HG03457 (cell line): Measurements from ENCODE around the gene OR52N1.

Experiments
- ATAC-seq: cut with Tn5 transposase; IDR thresholded peaks from one replicate; pipeline ENCODE4 v1.9.1; 2021; ENCODE audit warnings: moderate number of reproducible peaks; ENCODE audit not compliant: unreplicated experiment

OR52N1 gene

DNA sequence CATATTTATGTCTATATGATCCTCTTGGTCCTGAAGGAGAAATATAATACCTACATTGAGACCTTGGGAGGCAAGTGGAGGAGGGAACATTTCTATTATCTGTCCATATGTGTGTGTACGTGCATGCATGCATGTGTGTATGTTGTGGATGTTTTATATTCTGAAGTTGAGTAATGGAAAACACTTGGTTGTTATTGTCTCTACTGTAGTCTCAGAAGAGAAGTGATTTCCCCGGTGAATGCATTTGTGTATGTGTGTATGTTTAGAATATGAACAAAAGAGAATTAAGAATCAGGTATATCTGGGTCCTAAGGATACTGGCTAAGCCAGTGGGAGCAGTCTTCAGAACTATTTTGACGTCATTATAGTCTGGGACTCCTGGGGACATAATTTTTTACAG is at the start of gene OR52N1:
OR52N1 (minus strand) TSS at position 101 of the 400 bp plus-strand sequence. CDS start 2,449 bp downstream, outside the sequence.
- ATAC-seq, result no peak

DNA sequence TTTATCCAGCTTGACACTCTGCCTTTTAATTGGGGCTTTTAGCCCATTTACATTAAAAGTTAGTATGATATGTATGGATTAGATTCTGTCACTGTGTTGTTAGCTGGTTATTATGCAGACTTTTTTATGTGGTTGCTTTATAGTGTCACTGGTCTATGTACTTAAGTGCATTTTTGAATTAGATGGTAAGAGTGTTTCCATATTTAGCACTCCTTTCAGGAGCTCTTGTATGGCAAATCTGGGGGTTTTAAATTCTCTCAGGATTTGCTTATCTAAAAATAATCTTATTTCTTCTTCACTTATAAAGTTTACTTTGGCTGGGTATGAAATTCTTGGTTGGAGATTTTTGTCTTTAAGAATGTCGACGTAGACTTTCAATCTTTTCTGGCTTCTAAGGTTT is 46.6 kb upstream of the OR52N1 start:
- ATAC-seq, result no peak

DNA sequence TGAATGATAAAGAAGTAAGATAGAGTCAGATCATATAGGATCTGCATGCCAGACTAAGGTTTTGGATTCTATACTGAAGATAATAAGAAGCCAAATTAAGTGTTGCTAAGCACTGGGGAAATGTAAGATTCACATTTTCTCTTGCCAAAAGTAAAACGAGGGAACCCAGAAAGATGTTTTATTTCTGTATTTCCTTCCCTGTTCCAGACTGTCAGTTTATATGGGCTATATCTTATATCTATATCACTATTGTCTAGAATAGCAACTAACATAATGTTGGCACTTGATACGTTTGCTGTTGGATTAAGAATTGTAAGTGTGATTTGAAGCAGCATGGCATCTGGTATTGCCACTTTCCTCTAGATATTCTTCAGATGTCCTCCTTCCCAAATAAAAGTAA is 42.4 kb upstream of the OR52N1 start:
- ATAC-seq, result no peak

GRCh38 chr11:5831196-5831829 is 40.2 kb upstream of the OR52N1 start:
- ATAC-seq, result no peak

DNA sequence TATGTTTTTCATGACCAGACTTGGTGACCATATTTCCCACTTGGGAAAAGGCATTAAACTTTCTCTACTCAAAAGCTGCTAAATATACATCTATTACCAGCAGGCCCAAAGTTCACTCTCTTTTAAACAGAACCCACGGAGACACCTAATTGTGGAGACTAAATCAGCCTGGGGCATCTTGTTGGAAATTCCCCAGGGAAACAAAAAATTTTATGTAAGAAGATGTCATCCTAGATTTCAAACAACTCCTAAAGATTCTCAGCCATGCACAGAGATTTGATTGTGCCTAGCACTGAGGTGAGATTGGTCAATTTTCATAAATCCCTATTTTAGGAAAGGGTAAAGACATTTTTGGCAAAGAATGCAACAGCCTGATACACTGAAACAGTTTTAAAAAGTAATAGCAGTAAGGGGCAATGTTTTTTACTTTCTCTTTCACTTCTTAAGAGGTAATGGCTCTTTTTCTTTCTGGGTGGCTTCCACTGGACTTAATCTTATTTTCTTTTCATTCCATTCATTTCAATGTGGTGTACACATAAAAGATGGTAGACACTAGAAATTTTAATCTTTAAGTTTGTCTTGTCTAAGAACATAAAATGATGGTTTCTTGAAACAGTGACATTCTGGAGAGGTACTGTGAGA is 27.3 kb upstream of the OR52N1 start:
- no peak for ATAC-seq

- ATAC-seq, result no peak
Measured at GRCh38 chr11:5815534-5815933, 24.5 kb upstream of the OR52N1 start.

DNA sequence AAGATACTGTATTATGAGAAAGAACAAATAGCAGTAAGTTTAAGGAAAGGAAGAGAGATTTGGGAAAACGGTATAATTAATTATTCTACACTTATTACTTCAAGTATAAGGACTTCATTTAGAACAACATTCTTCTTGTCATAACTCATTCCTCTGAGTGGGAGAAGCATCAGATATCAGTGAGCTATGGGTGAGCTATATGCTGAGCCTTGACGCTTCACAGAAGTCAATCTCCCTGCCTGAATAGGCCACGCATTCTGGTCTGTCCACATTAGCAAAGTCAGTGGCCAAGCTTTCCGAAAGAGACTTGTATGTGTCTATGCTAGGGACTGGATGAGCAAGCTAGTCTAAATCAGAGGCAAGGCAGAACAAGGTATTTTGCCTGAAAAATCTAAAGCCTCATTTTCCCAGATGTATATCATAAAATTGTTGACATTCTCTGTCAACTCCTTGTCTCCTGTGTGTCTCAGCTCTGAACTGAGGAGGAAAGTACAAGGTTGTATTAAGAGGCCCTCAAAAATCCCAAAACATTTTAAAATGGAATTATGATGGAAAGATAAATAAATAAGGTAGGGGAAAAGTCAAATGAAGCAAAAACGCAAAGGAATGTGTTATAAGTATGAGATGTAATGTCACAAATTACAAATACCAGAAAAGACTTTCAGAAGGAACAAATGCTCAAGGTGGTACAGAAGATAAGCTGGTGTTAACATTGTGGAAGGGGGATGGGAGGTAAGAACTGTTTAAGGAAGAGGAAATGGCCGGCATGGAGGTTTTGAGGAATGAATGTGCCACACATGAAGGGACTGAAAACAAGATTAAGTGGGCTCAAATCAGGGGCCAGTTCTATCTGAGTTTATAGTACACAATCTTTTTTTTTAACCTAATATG is 19.1 kb upstream of the OR52N1 start:
- ATAC-seq, result no peak

GRCh38 chr11:5809122-5809519 is 18.1 kb upstream of the OR52N1 start:
- ATAC-seq, result no peak

DNA sequence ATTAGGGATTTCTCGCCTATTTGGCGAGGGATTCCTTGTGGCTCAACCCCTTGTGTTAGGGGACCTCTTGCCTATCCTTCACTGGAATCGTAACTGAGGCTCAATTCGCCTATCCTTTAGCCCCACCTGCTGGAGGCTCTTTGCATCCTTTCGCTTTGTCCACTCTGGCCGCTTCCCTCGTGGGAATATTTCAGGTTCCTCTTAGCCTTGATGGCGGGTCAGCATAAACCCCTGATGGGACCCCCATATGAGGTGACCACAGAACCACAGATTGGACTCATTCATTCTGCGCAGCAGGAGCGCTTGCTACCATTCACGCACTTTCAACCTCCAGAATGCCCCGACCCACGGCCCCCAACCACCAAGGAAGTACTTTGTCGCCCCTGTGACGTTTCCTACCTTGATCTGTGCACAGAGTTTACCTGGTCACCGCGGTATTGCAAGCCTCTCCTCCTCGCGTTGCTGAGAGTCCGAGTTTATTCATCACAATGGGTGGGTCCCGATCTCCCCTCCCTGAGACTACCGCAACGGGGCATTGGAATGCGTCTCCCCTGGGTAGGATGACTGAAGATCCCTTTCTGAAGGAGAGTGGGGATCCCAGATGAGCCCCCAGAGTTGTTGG is 17.5 kb upstream of the OR52N1 start, which contains the start of gene OR52N2:
OR52N2 (plus strand) TSS at position 425 of the 622 bp plus-strand sequence. CDS start 11,412 bp downstream, outside the sequence.
- peak; percentile 76 for ATAC-seq

- ATAC-seq, result no peak
Measured at GRCh38 chr11:5807580-5807979, 16.5 kb upstream of the OR52N1 start.

- ATAC-seq, result no peak
Measured at GRCh38 chr11:5803982-5804381, 12.9 kb upstream of the OR52N1 start.

DNA sequence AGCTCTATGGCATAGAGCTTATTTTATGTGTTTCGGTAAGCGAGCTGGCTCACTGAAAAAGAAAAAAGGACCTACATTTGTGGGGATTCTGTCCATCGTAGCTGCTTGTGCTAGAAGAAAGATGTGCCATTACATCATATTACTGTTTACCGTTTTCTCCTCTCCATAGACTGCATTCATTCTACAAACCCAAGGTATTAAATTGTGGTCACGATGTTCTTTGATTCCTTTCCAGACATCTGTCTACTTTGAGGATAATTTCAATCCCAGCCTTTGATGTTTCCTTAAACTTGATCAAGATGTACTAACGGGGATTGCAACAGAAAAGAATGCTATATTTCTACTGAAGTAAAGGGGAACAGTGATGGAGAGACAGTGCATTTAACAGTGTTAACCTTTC is 5.5 kb upstream of the OR52N1 start:
- ATAC-seq, result no peak

DNA sequence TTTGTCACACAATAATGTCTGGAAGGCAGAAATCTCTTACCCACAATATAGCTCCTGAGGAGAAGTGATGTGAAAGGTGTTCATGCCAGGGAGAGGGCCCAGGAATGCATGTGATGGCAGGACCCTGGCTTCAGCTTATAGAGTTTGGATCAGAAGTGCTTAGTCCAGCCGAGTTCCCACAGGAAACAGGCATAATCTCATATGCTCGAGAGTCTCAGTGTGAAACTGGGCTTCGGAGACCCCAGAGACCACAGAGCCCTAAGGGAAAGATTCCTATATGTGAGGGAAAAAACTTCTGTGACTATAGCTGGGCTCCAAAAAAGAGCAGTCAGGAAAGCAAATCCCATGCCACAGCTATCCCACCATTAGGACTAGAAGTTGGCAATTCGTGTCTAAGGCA is 7.8 kb downstream of the OR52N1 start, which contains the start of gene OR52N5:
OR52N5 (minus strand) TSS at position 101 of the 400 bp plus-strand sequence. CDS start 4,721 bp downstream, outside the sequence.
- no peak for ATAC-seq

DNA sequence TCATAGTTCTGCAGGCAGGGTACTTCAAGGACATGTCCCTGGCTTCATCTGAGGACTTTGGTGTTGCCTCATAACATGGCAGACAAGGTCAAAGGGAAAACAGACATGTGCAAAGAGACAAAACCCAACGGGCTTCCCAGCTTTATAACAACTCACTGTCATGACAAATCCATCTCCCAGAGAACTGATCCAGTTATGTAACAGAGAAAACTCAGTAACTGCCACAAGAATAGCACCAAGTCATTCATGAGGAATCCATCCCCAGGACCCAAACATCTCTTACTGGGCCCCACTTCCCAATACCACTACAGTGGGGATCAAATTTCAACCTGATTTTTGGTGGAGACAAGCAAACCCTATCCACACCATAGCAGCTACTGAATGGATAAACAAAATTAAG is 24.0 kb downstream of the OR52N1 start:
- no peak for ATAC-seq

DNA sequence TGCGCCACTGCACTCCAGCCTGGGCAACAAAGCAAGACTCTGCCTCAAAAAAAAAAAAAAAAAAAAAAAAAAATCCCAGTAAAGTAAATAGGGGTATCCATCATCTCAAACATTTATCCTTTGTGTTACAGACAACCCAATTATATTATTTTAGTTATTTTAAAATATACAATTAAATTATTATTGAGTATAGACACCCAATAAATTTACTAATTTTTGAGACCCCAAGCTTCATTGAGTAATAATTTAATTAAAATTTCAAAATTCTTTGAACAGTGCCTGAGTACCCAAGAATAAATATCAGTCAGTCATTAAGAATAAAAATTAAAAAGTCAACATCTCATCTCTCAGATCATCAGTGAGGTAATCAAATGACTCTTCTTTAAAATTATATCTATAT is 37.1 kb downstream of the OR52N1 start, which contains the start of gene OR52N4:
OR52N4 (plus strand) TSS at position 301 of the 400 bp plus-strand sequence. CDS start 498 bp downstream, outside the sequence.
- no peak for ATAC-seq

- ATAC-seq, result no peak
Measured at GRCh38 chr11:5749836-5750235, 41.2 kb downstream of the OR52N1 start.

- no peak for ATAC-seq
Measured at GRCh38 chr11:5746614-5747013, 44.5 kb downstream of the OR52N1 start.

DNA sequence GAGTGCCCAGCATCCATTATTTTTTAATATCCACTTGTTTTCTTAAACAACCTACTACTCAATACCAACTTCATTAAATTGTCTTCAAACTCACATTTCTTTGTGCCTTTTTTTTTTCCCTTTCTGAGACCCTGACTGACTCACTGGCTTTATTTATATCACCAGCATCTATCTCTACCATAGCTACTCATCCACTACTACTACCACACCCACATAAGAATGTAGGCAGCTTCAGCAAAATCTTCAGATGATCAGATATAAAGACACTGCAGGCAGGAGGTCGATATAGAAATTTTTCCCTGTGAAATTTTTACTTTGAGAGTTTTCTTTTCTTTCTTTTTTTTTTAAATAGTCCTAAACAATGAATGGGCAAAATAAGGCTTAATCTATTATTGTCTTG is 52.6 kb downstream of the OR52N1 start:
- no peak for ATAC-seq

DNA sequence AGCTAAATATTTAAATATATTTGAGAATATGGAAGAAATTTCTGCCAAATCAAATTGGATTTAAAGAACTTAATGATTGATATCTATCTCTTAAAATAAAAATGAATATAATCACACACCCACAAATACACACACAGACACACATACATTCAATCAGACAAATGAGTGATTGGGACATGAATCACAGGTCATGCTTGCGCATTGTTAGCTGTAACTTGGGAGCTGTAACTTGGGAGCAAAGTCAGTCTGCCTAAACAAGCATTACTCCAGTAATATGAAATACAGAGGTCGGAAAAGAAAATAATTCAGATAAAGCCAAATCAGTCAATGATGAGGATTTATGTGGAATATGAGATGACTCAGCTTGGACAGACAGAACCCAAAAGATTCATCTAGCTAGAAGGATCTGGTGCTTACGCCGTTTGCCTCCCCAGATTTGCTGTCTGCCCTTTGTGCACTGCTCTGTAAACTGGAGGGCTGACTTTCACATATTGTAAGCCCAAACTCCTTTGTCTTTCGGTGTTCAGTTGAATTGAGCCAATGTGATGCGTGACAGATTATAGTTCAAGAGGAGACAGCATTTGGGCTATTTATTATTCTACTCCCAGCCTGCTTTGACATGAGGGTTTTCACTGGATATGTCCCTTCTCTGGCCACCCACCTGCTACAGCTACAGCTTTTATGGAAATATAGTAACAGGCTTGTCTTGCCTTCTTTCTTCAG is 53.2 kb downstream of the OR52N1 start:
- no peak for ATAC-seq

DNA sequence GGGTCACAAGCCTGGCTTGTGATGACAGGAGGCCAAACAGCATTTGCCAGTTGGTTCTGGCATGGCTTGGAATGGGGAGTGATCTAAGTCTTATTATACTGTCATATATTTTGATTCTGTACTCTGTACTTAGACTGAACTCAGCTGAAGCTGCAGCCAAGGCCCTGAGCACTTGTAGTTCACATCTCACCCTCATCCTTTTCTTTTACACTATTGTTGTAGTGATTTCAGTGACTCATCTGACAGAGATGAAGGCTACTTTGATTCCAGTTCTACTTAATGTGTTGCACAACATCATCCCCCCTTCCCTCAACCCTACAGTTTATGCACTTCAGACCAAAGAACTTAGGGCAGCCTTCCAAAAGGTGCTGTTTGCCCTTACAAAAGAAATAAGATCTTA is 54.0 kb downstream of the OR52N1 start:
- ATAC-seq, result no peak
